Measurements from ENCODE around the gene SYT6.

The SYT6 gene

GRCh38 chr1:114088392-114089299, 65.0 kb downstream of the SYT6 start:
- no peaks in the 10 kb centered on the region for H3K36me3 Mint-ChIP-seq
- H3K27ac Mint-ChIP-seq = no peak overlapping the region
- ATAC-seq (replicated peaks) (no peak), DNase-seq (no peak)
- no peaks in the 10 kb centered on the region for H3K9me3 Mint-ChIP-seq
- H3K4me1 Mint-ChIP-seq = no peaks in the 10 kb centered on the region
- peaks cover 4 to 15% of the 10 kb centered on the region in 2 donors for H3K27me3 Mint-ChIP-seq
- no peak overlapping the region for H3K4me3 Mint-ChIP-seq

GRCh38 chr1:114087495-114087894, 66.2 kb downstream of the SYT6 start:
- Mint-ChIP-seq H3K27me3 (peaks cover 4 to 15% of the 10 kb centered on the region in 2 donors), H3K9me3 (no peaks in the 10 kb centered on the region), H3K36me3 (no peaks in the 10 kb centered on the region), H3K4me3 (no peak overlapping the region), H3K27ac (no peak overlapping the region), H3K4me1 (no peaks in the 10 kb centered on the region)
- DNase-seq = no peak
- ATAC-seq (replicated peaks) = peak in 1 of 2 donors; percentile 19

GRCh38 chr1:114086601-114087368, 66.9 kb downstream of the SYT6 start:
- Mint-ChIP-seq H3K9me3 (no peaks in the 10 kb centered on the region), H3K36me3 (no peaks in the 10 kb centered on the region), H3K4me3 (no peak overlapping the region), H3K27ac (no peak overlapping the region), H3K27me3 (peaks cover 4 to 14% of the 10 kb centered on the region in 2 donors), H3K4me1 (no peaks in the 10 kb centered on the region)
- DNase-seq (no peak), ATAC-seq (replicated peaks) (no peak)

- no peak overlapping the region for H3K27ac Mint-ChIP-seq
These were observed 70.6 kb downstream of the SYT6 start for GRCh38 chr1:114082867-114083585.

GRCh38 chr1:114082304-114082630, 71.4 kb downstream of the SYT6 start:
- Mint-ChIP-seq H3K27me3 (peaks cover 7 to 23% of the 10 kb centered on the region in 2 donors), H3K4me3 (no peak overlapping the region), H3K9me3 (no peaks in the 10 kb centered on the region), H3K36me3 (no peaks in the 10 kb centered on the region), H3K4me1 (no peaks in the 10 kb centered on the region), H3K27ac (no peak overlapping the region)
- no peak for DNase-seq
- no peak for ATAC-seq (replicated peaks)

More at GRCh38 chr1:114082867-114083585, 70.6 kb downstream of the SYT6 start:
- no peaks in the 10 kb centered on the region for H3K4me1 Mint-ChIP-seq
- DNase-seq (no peak), ATAC-seq (replicated peaks) (no peak)
- no peaks in the 10 kb centered on the region for H3K9me3 Mint-ChIP-seq
- peaks cover 7 to 19% of the 10 kb centered on the region in 2 donors for H3K27me3 Mint-ChIP-seq
- no peaks in the 10 kb centered on the region for H3K36me3 Mint-ChIP-seq
- H3K4me3 Mint-ChIP-seq = no peak overlapping the region

- Mint-ChIP-seq H3K27ac (no peak overlapping the region), H3K4me3 (no peak overlapping the region), H3K9me3 (no peaks in the 10 kb centered on the region), H3K27me3 (peaks cover 7 to 23% of the 10 kb centered on the region in 2 donors), H3K4me1 (no peaks in the 10 kb centered on the region), H3K36me3 (no peaks in the 10 kb centered on the region)
- ATAC-seq (replicated peaks) (no peak), DNase-seq (no peak)
These were observed 72.0 kb downstream of the SYT6 start for GRCh38 chr1:114081437-114082303.

GRCh38 chr1:114080511-114081436, 72.9 kb downstream of the SYT6 start:
- no peaks in the 10 kb centered on the region for H3K36me3 Mint-ChIP-seq
- DNase-seq = no peak
- H3K9me3 Mint-ChIP-seq = no peaks in the 10 kb centered on the region
- H3K4me3 Mint-ChIP-seq = no peak overlapping the region
- no peak overlapping the region for H3K27ac Mint-ChIP-seq
- no peak for ATAC-seq (replicated peaks)
- H3K4me1 Mint-ChIP-seq = no peaks in the 10 kb centered on the region
- peaks cover 10 to 23% of the 10 kb centered on the region in 2 donors for H3K27me3 Mint-ChIP-seq

- Mint-ChIP-seq H3K36me3 (no peaks in the 10 kb centered on the region), H3K27ac (no peak overlapping the region), H3K4me1 (no peaks in the 10 kb centered on the region), H3K9me3 (no peaks in the 10 kb centered on the region), H3K27me3 (peaks cover 11 to 23% of the 10 kb centered on the region in 2 donors), H3K4me3 (no peak overlapping the region)
- ATAC-seq (replicated peaks) = no peak
- DNase-seq = no peak
These were observed 74.0 kb downstream of the SYT6 start for GRCh38 chr1:114079596-114080190.

- DNase-seq = no peak
- no peak overlapping the region for H3K4me3 Mint-ChIP-seq
- H3K27me3 Mint-ChIP-seq = peaks cover 11 to 30% of the 10 kb centered on the region in 2 donors
- no peak overlapping the region for H3K27ac Mint-ChIP-seq
- no peaks in the 10 kb centered on the region for H3K36me3 Mint-ChIP-seq
- H3K9me3 Mint-ChIP-seq = peaks cover 0 to 2% of the 10 kb centered on the region in 2 donors
- no peak for ATAC-seq (replicated peaks)
- H3K4me1 Mint-ChIP-seq = no peaks in the 10 kb centered on the region
These were observed 75.6 kb downstream of the SYT6 start for GRCh38 chr1:114078116-114078515.

GRCh38 chr1:114077188-114077587, 76.5 kb downstream of the SYT6 start:
- Mint-ChIP-seq H3K27me3 (peaks cover 11 to 30% of the 10 kb centered on the region in 2 donors), H3K4me1 (no peaks in the 10 kb centered on the region), H3K9me3 (peaks cover 0 to 2% of the 10 kb centered on the region in 2 donors), H3K27ac (no peak overlapping the region), H3K4me3 (no peak overlapping the region), H3K36me3 (no peaks in the 10 kb centered on the region)
- DNase-seq (no peak), ATAC-seq (replicated peaks) (no peak)

- peaks cover 5 to 6% of the 10 kb centered on the region in 2 donors for H3K9me3 Mint-ChIP-seq
- ATAC-seq (replicated peaks) (no peak), DNase-seq (no peak)
- no peak overlapping the region for H3K4me3 Mint-ChIP-seq
- no peak overlapping the region for H3K27ac Mint-ChIP-seq
- H3K27me3 Mint-ChIP-seq = peaks cover 11 to 28% of the 10 kb centered on the region in 2 donors
- H3K36me3 Mint-ChIP-seq = no peaks in the 10 kb centered on the region
- no peaks in the 10 kb centered on the region for H3K4me1 Mint-ChIP-seq
These were observed 77.4 kb downstream of the SYT6 start for GRCh38 chr1:114076308-114076707.

- H3K36me3 Mint-ChIP-seq = no peaks in the 10 kb centered on the region
These were observed 78.0 kb downstream of the SYT6 start for GRCh38 chr1:114075546-114076242.

More at GRCh38 chr1:114075546-114076242, 78.0 kb downstream of the SYT6 start:
- ATAC-seq (replicated peaks) = no peak
- DNase-seq = no peak
- Mint-ChIP-seq H3K27ac (no peak overlapping the region), H3K9me3 (peaks cover 5 to 6% of the 10 kb centered on the region in 2 donors), H3K4me3 (no peak overlapping the region), H3K27me3 (peaks cover 8 to 22% of the 10 kb centered on the region in 2 donors), H3K4me1 (no peaks in the 10 kb centered on the region)
